Dedifferentiated amniotic fluid mesenchymal stem cell (primary cell): Measurements from ENCODE around the gene SYNJ2.

ENCODE experiments used
- DNase-seq: peaks from one replicate; pipeline ENCODE4 v3.0.0-alpha.2; 2016; ENCODE audit errors: extremely low spot score

The SYNJ2 gene

DNA sequence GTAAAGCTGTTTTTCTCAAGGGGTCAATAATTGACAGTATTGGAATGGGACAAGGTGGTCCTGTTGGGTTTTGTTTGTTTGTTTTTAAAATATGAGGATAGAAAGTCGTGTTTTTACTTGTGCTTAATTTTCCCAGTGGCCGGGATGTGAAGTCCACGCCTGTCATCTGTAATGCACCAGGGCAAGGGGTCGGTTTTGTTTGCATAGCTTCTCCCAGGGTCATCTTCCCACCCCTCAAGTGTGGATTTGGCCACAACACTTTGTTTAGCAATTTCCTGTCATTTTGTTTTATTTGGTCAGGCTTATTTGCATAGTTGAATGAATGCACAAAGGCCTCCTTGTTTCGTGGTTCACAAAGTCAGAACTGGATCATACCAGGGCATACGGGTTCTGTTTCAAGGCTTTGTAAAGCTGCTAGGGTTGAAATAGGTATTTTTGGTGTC is 29.8 kb downstream of the SYNJ2 start:
- DNase-seq, result no peak

DNA sequence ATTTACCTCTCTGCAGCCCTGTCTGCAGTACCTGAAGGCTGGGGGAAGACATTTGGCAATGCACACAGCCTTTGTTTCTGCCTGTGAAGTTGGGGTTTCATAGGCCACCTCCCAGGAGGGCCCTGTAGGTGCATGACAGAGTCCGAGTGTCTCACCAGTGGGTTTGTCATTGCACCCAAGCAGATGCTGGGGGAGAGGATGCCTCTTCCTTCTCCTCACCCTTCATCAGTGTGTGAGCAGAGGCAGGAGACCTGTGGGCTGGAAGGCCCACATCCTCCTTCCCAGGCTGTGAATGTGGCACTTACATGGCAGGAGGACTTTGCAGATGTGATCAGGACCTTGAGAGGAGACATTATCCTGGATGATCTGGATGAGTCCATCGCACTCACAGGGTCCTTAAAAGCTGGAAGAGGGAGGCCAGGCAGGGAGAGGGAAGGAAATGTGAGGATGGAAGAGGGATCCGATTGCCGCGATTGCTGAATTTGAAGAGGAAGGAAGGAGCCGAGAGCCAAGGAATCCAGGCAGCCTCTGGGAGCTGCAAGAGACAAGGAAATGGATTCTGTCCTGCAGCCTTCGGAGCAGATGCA is 30.4 kb downstream of the SYNJ2 start:
- no peak for DNase-seq

DNA sequence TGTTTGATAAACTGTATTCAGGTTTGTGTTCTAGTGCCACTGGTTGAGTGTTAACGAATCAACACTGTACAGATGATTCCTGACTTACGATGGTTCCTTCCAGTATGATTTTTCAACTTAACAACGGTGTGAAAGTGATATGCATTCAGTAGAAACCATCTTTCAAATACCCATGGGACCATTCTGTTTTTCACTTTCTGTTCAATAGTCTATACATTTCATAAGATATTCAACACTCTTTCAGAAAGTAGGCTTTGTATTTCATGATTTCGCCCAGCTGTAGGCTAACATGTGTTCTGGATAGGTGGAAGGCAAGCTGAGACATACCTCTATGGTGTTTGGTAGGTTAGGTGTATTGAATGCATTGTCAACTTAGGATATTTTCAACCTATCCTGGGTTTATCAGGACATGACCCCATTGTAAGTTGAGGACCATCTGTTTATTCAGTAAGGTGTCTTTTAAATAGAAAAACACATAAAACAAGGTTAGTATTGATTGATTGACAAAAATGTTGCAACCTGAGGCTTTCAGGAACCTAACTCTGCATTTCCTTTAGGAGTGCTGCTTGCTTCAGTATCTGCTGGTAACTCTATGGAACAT is 32.3 kb downstream of the SYNJ2 start:
- no peak for DNase-seq

DNA sequence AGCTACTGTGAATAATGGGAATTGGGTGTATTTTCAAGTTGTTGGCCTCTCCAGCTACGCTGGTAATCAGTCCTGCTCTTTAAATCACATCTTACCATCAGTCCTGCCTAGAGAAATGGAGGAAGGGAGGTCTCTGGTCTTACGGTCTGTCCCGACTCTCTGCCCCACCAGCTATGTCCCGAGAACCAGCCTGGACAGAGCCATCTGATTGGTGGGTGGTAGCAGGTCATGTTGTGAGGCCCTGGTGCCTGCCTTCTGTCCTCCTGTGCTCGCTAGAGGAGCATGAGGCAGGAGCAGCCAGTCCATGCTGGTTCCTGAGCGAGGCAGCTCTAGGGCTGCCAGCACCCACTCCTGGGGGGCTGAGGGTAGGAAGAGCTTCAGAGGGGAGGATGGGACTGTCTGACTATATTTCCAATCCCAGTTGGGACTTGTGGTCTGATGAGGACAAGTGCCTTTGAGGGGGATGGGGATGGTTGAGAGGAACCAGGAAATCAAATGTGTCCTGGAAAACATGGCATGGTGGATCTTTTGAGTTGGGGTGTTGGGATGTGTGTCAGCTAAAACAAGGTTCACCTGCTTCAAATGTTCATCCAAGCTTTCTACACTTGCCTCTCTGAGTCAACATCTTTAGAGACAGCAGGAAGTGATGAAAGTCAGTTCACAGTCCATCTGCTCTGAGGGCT is 33.0 kb downstream of the SYNJ2 start:
- DNase-seq, result no peak

DNA sequence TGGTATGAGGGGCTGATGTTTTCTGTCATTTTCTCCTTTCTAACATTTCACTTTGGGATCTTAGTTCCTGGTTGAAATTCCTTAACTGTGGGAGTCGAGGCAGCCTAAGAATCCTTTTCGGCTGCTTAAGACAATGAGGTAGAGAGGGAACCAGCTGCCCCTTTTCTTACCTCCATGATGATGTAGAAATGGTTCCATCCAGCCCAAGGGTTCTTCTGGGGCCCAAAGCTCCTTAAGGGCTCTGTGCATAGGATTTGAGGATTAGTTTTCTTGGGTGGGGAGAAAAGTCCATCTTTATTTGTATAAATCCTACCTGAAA is 33.5 kb downstream of the SYNJ2 start:
- DNase-seq, result no peak

DNA sequence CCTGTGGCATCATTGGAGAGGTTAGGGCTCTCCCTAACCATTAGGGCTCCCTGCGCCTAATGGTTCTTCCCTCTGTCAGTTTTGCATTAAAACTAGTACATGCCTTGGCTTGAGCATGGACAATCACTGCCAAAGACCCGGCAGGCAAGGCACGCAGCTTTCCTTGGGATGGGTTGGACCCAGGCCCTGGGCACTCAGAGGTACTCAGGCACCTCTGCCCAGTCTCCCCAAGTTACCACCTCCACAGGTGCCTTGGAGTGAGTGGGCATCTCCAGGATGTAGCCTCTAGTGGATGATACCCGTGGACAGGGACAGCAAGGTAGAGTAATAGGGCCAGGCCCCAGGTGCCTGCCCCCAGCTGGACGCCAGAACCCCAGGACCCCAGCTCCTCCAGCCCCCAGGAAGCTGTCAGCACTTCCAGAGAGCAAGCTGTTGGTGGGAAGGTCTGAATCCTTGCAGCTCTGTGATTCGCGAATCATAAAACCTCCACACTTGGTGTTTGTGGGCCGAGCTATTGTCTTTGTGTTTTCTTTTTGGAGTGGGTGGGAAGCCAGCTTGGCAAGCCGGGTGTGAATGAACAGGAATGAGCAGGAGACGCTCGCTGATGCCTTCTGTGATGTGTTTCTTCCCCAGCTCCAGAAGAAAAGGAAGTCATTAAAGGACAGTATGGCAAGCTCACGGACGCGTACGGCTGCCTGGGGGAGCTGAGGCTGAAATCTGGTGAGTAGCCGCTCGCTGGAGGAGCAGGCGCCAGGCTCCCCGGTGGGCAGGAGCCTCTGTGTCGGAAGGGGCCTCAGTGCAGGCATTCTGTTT is 35.1 kb downstream of the SYNJ2 start:
- DNase-seq, result no peak

DNA sequence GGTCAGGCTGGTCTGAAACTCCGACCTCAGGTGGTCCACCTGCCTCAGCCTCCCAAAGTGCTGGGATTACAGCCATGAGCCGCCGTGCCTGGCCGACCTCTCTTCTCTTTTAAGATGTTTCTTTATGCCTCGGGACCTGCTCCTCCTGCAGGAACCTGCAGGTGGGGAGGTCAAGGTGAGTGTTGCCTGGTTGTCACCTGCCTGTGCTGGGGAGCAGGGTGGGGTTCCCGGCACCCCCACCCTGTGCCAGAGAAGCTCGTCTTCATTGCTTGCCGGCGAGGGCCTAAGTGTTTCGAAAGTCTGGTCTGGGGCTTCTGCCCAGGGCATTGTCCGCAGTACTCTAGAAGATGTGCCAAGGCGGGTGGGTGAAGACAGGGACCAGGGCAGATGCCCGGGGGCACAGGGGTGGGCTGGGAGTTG is 36.0 kb downstream of the SYNJ2 start:
- no peak for DNase-seq

DNA sequence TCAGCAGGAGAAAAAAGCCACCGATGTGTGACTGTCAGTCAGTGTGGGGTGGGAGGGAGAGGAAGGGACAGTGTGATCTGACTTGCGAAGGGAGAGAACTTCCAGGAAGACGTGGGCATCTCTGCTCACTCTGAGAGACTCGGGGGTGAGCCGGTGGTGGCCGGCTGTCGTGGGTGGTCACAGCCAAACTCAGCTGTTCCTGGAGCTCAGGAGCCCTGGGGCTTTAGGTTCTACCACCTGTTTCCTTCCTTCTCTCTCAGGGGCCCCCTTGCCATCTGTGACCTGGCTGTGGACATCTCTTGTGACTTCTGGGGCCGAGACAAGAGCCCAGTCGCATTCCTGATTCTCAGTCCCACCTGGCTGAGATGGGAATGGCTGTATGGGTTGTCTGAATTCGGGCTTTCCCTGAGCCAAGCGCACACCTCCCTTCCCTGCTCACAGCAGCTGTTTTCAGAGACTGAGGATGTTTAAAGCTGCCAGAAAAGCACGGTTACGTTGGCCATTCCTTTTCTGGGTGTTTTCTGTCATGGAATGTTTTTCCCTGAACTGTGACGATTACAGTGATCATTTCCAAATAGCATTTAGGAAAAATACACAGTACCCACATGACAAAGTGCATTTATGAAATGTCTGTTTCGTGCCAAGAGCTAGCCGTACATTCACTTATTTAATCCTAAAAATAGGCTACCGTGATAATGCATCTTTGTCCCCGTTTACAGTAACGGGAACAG is 36.5 kb downstream of the SYNJ2 start:
- DNase-seq, result peak; percentile 86

DNA sequence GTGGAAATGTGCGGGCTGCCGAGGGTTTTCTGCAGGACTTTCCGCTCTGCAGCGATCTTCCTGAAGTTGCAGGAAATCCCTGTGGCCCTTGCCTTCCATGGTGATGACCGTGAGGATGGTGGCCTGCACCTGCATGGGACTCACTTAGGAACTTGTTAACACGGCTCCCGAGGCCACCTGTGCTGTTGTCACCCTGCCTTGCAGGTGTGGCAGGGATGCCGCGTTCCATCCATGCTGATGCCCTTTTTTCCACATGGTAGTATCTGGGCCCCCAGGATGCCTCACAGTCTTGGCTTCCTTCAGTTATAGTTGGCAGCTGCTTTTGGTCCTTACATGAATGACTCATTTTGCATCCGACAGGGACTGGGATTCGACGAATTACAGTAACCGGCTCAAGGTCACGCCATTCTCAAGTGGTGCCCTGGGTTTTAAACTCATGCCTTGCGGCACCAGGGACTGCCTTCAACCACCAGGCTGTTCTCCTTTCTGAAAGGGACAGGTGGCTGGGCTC is 37.2 kb downstream of the SYNJ2 start:
- peak; percentile 71 for DNase-seq

DNA sequence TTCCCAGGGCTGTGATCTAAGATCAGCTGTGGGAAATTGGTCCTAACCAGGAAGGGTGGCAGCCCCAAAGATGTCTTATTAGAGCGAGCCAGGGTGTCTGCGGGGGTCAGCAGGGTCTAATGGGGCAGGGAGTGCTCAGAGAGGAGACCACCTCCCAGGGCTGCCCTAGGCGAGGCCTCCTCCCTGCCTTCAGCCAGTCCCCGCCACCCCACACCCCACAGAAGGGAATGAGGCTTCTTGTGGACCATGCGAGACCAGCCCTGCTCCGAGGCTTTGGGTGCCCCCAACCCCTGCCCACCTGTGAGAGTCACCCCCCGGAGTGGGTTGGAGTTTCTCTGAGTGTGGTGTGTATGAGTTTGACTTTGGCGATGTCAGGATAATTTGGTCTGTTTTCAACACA is 37.8 kb downstream of the SYNJ2 start:
- no peak for DNase-seq

DNA sequence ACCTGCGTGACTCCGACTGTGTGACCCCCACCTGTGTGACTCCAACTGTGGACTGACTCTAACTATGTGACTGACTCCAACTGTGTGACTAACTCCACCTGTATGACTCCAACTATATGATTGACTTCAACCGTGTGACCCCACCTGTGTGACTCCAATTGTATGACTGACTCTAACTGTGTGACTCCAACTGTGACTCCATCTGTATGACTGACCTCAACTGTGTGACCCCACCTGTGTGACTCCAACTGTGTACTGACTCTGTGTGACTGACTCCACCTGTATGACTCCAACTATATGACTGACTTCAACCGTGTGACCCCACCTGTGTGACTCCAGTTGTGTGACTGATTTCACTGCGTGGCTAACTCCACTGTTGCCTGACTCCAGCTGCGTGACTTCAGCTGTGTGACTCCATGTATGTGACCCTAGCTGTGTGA is 38.6 kb downstream of the SYNJ2 start:
- no peak for DNase-seq

DNA sequence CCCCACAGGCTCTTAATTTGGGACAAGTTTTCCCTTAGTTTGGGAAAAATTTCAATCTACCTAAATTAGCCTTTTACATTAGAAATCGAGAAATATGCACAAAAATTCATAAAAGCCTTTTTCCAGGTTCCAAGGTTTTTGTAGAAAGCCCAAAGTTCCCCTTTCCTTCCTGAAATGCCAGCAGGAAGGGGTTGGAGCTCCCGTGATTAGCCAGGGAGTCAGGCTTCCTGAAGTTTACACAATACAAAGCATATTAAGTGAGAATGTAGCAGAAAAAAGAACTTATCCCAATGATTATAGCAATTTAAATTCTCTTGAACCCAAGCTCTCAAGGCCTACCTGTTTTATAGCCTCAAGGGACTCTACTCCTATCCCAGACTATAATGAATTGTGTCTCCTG is 39.1 kb downstream of the SYNJ2 start:
- no peak for DNase-seq

DNA sequence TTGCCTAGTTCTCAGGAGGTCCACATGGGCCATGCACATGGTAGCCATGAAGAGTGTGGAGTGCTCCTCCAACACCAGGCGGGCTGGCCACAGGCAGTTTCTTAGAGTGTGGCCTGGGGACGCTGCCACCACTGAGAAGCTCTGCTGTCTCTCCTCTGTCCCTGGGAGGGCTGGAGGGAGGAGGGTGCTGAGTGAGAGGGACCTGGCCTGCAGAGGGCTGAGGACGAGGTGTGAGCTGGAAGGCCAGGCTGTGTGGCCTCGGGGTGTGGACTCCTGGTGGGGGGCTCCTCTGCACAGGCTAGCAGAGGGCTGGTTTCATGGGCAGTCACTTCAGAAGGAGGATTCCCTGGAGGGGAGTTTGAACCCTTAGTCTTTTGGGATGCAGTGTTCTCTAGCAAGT is 39.7 kb downstream of the SYNJ2 start:
- DNase-seq, result no peak

DNA sequence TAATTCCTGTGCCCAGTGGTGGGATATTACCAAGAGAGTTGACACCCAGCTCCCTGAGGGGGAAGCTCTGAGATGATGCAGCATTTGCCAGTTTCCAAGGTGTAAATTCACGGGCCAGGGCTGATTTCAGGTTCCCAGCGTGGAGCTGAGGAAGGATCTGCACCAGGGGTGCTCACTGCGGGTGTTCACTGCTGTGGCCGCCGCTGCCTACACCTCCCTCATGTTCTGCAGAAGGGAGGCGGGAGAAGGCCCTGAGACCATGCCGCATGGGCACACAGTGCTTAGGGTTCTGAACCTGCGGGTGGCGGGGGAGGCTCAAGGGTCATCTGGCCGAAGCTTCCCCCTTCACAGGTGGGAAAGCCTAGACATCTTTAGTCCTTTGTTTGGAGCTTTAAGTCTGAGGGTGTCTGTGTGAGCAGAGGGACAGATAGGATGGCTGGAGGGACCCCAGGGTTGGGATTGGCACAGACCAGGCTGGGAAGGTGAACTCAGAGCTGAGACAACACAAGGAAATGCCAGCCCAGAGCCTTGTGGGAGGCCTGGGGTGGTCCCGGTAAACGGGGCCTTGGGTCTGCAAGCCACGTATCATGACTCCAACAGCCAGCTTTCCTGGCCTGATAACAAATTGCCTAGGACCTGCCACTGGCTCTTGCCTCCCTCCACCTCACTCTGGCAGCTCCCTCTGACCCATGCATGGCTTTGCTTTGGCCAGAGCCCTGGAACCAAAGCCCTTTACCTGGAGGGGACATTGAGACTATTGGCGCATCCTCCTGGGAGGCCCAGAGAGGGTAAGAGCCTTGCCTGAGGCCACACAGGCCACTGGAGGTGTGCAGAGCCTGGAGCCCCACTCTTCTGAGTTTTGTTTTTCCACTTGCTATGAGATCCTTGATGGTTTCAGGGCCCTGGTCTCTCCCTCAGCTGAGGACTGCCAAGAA is 40.4 kb downstream of the SYNJ2 start:
- no peak for DNase-seq

DNA sequence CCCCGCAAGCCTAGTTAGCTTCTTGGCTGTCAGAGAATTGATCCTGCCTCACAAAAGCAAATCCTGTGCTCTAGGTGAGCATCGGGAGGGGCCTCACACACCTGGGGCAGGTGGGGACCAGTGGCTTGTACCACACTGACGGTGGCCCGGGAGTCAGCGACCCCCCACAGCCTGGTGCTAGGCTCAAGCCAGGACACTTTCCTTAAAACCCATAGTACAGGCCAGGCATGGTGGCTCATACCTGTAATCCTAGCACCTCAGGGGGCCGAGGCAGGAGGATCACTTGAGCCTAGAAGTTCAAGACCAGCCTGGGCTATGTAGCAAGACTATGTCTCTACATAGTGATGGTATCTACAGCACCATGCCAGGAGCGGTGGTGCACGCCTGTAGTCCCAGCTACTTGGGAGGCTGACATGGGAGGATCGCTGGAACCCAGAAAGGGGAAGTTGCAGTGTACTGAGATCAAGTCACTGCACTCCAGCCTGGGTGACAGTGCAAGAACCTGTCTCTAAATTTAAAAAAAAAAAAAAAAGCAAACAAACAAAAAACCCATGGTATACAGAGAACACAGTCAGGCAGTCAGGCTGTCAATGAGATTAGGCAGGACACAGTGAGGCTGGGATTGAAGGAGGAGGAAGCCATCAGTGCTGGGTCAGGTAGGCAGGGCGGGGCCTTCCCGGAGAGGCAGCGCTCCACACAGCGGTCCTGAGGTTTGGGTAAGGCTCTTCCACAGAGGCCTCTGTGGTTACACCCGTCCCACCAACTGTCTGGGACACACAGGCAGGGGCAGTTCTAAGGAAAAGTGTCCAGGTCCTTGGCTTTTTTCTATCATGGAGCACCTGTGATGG is 41.3 kb downstream of the SYNJ2 start:
- DNase-seq, result no peak

DNA sequence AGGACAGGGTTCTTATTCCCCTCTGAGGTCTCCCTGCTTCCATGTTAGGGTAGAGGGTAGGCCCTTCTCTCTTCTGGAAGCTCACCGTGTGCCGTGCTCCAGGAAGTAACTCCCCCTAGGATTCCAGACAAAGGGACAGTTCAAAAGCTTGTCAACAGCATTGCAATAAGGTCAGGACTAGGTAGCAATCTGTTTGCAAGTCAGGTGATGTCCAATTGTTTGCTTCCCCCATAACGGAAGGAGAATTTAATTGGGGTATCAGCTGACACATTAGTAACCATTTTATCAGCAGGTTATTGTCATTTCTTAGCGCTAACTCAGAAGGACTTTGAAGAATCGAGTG is 41.9 kb downstream of the SYNJ2 start:
- DNase-seq, result no peak

DNA sequence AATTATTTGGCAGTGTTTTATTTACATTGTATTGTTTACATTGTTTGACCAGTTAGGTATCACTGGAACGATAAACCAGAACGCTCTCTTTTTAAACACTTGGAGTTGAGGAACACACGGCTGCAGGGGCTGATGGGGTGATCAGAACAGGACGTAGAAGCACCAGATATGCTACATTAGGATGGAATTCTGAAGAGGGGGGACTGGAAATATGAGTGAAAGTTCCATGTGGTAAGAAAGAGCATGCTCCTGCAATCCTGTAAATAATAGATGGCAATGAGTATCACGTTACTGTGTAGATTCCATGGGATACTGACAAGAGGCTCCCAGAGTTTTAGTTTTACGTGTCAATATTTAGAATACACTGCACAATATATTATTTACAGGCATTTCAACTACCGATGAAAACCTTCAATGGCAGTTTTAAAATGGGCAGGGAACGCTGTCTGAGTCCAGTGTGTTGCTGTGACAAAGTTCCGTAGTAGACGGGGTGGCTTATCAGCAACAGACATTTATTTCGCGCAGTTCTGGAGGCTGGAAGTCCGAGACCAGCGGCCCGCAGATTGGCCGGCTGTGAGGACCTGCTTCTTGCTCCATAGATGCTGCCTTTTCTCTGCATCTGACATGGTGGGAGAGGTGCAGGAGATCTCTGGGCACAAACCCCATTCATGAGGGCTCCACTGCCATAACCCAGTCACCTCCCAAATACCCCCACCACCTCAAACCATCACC is 43.1 kb downstream of the SYNJ2 start:
- DNase-seq, result no peak

DNA sequence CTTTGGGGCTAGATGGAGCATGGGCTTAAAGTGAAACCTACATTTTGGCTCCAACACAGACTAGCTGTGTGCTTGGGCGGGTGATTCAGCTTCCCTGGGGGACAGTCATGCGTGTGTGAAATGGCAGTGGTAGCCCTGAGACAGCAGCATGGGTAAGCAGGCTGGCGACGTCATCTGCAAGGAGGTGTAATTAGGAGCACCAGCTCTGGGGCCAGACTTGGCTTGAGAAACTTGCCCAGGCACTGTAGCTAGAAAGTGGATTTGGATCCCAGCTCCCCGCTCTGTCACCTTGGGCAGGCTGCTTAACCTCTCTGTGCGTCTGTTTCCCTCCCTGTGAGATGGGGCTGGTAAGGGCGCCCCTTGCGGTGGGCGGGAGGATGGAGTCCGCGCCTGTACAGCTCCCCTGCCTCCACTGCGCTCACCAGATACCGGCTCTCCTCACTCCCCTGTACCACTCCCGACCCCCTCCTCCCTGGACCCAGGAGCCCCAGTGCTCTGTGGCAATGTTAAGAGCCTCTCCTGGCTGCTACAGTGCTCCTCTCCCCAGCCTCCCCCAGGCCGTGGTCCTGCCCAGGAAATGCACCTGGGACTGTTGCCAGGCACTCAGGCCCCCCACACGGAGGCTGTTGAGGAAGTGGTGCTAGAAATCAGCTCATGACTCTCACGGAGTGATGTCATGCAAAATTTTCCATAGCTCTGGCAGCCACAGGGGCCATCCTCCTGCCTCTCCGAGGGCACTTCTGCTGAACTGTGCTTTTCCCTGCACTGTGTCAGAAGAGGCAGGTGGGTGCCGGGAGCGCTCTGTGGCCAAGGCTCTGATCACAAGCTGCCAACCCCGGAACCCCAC is 44.6 kb downstream of the SYNJ2 start:
- DNase-seq, result peak; percentile 89
